GM12878 (cell line): ENCODE measurements around the gene MACROD2. TPM values are rescaled to one million over a fixed set of nuclear protein-coding genes. Genes with fewer than 3 reads are reported as not detected.
A peak's percentile ranks its signal among the peaks of the same experiment; 100 is the strongest.

Source experiments
- BCL11A ChIP-seq: IDR thresholded peaks from 2 replicates; pipeline ENCODE4 v1.6.1; 2011; ENCODE audit warnings: low read depth, low read length
- CBX3 ChIP-seq: fragments of 200-600 bp; sonication (generic); IDR thresholded peaks from 2 replicates; pipeline ENCODE4 v1.6.1; 2016; ENCODE audit warnings: low read depth, borderline replicate concordance
- CBX5 ChIP-seq: sonication (generic); IDR thresholded peaks from 2 replicates; pipeline ENCODE4 v1.6.1; 2016; ENCODE audit warnings: low read depth, moderate library complexity, mild to moderate bottlenecking, inconsistent platforms
- FOS ChIP-seq: IDR thresholded peaks from 3 replicates; pipeline ENCODE4 v1.6.1; 2011; ENCODE audit warnings: borderline replicate concordance; ENCODE audit not compliant: insufficient read length; ENCODE audit errors: extremely low read depth
- GABPA ChIP-seq: IDR thresholded peaks from 2 replicates; pipeline ENCODE4 v1.6.1; 2014; ENCODE audit warnings: antibody characterized with exemption, low read depth, mild to moderate bottlenecking, inconsistent platforms
- IRF4 ChIP-seq: IDR thresholded peaks from 2 replicates; pipeline ENCODE4 v1.6.1; 2011; ENCODE audit warnings: low read depth, low read length
- JUNB ChIP-seq: IDR thresholded peaks from 2 replicates; pipeline ENCODE4 v1.6.1; 2016; ENCODE audit warnings: antibody characterized with exemption, mild to moderate bottlenecking
- KAT2A ChIP-seq: conservative IDR thresholded peaks from 2 replicates; pipeline ENCODE4 v1.6.1; 2011; ENCODE audit warnings: low read depth, low read length; ENCODE audit not compliant: control insufficient read depth
- MEF2B ChIP-seq: fragments of 450-650 bp; IDR thresholded peaks from 2 replicates; pipeline ENCODE4 v1.6.1; 2018; ENCODE audit warnings: mild to moderate bottlenecking, moderate library complexity; ENCODE audit not compliant: partially characterized antibody, poor library complexity, severe bottlenecking
- NR2C1 ChIP-seq: fragments of 450-650 bp; IDR thresholded peaks from 2 replicates; pipeline ENCODE4 v1.6.1; 2017; ENCODE audit warnings: antibody characterized with exemption, mild to moderate bottlenecking, moderate library complexity
- SIX5 ChIP-seq: IDR thresholded peaks from 2 replicates; pipeline ENCODE4 v1.6.1; 2011; ENCODE audit warnings: mild to moderate bottlenecking, low read depth, low read length, moderate library complexity; ENCODE audit not compliant: severe bottlenecking
- SMAD5 ChIP-seq: IDR thresholded peaks from 2 replicates; pipeline ENCODE4 v1.6.1; 2016; ENCODE audit warnings: antibody characterized with exemption, low read depth
- SRF ChIP-seq, 2 experiments: IDR thresholded peaks; 2 replicates each; pipeline ENCODE4 v1.6.1; 2011; ENCODE audit warnings: low read depth in 2 of 2, low read length in 2 of 2, mild to moderate bottlenecking in 1 of 2, moderate library complexity in 1 of 2
- TBL1XR1 ChIP-seq: IDR thresholded peaks from 2 replicates; pipeline ENCODE4 v1.6.1; 2012; ENCODE audit warnings: low read depth, low read length, improper control_type of control experiment
- polyA plus RNA-seq, 11 experiments: library from polyadenylated mRNA; depleted of rRNA in 4 of 11; unstranded in 6 of 11; stranded (reverse) in 5 of 11; fragments of >200 nt; fragmentation: Nextera tagmentation in 4 of 11; fragmentation: Illumina TruSeq in 1 of 11; extraction: Ambion mirVana in 4 of 11; extraction: Trizol in 1 of 11; gene quantifications; 1 replicate in 1 of 11; 2 replicates in 10 of 11; pipeline versions ENCODE4 v1.2.1 to v1.2.3, GENCODE V29; 2011 to 2016; ENCODE audit warnings: inconsistent platforms in 2 of 11, missing spikeins in 2 of 11, low read depth in 1 of 11
- total RNA-seq, 4 experiments: library from RNA; depleted of rRNA in 3 of 4; stranded (reverse); fragments of >200 nt in 3 of 4; fragmentation: Illumina TruSeq in 1 of 4; extraction: Trizol in 1 of 4; gene quantifications; 2 replicates each; pipeline versions ENCODE4 v1.2.1 to v1.2.3, GENCODE V29; 2013 to 2021
- TF ChIP-seq, protein P1 (sequence below): fragments of 450-650 bp; IDR thresholded peaks from 2 replicates; pipeline ENCODE4 v1.6.1; 2016; ENCODE audit warnings: mild to moderate bottlenecking
- TF ChIP-seq, protein P2 (sequence below): fragments of 450-650 bp; IDR thresholded peaks from 2 replicates; pipeline ENCODE4 v1.6.1; 2018; ENCODE audit warnings: mild to moderate bottlenecking, low read depth, moderate library complexity; ENCODE audit not compliant: partially characterized antibody
- TF ChIP-seq, protein P3 (sequence below): IDR thresholded peaks from 2 replicates; pipeline ENCODE4 v1.6.1; 2012; ENCODE audit warnings: low read depth, low read length, improper control_type of control experiment
- TF ChIP-seq, protein P4 (sequence below): IDR thresholded peaks from 2 replicates; pipeline ENCODE4 v1.6.1; 2011; ENCODE audit warnings: mild to moderate bottlenecking, low read depth, low read length, moderate library complexity; ENCODE audit not compliant: insufficient replicate concordance
- TF ChIP-seq, protein P5 (sequence below): fragments of 450-650 bp; IDR thresholded peaks from 2 replicates; pipeline ENCODE4 v1.6.1; 2017; ENCODE audit warnings: mild to moderate bottlenecking
- TF ChIP-seq, protein P6 (sequence below), 3 experiments: IDR thresholded peaks in 2 of 3; conservative IDR thresholded peaks in 1 of 3; 2 replicates each; pipeline ENCODE4 v1.5.1; 2011; ENCODE audit warnings: low read depth in 3 of 3, low read length in 3 of 3, mild to moderate bottlenecking in 3 of 3, control low read depth in 2 of 3, moderate library complexity in 2 of 3, inconsistent platforms in 1 of 3, mixed read lengths in 1 of 3; ENCODE audit not compliant: control insufficient read depth in 2 of 3, insufficient read depth in 1 of 3; ENCODE audit errors: extremely low read depth in 1 of 3

MACROD2 gene
- total and polyA plus RNA-seq, 10 of the 15 experiments (the other 5 are each of a cell fraction or from before 2014, with no cell fraction given): 1.1 to 21.5 (median 2.2) TPM

DNA sequence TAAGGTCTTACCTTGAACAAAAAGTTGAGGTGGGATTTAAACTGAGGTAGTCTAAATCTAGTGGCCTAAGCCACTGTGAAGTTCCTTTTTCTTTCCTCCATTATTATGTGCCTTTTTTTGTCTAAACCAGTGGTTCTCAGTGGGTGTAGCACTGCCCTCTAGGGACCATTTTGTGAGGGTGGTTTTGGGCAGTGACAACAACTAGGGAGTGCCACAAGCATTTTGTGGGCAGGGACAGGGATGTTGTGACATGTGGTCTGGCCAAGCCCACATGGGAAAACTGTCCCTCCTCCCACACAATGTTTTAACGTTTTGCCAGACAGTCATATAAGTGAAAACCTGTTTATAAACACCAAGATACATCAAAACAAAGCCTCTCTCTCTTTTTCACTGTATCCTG is 1241.5 kb downstream of the MACROD2 start (continued):
- TF ChIP-seq, protein P1, sequence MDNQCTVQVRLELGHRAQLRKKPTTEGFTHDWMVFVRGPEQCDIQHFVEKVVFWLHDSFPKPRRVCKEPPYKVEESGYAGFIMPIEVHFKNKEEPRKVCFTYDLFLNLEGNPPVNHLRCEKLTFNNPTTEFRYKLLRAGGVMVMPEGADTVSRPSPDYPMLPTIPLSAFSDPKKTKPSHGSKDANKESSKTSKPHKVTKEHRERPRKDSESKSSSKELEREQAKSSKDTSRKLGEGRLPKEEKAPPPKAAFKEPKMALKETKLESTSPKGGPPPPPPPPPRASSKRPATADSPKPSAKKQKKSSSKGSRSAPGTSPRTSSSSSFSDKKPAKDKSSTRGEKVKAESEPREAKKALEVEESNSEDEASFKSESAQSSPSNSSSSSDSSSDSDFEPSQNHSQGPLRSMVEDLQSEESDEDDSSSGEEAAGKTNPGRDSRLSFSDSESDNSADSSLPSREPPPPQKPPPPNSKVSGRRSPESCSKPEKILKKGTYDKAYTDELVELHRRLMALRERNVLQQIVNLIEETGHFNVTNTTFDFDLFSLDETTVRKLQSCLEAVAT: no peak
- TF ChIP-seq BCL11A (no peak), FOS (no peak), KAT2A (no peak), SMAD5 (no peak), CBX3 (no peak), CBX5 (no peak), NR2C1 (no peak), SRF (IDR thresholded peaks at IDR 0.05; ENCODE audit: low read depth in 2 of 2, low read length in 2 of 2) (no peak), MEF2B (no peak), GABPA (no peak), IRF4 (no peak), SIX5 (no peak), TBL1XR1 (no peak), JUNB (no peak)
- TF ChIP-seq, protein P2, sequence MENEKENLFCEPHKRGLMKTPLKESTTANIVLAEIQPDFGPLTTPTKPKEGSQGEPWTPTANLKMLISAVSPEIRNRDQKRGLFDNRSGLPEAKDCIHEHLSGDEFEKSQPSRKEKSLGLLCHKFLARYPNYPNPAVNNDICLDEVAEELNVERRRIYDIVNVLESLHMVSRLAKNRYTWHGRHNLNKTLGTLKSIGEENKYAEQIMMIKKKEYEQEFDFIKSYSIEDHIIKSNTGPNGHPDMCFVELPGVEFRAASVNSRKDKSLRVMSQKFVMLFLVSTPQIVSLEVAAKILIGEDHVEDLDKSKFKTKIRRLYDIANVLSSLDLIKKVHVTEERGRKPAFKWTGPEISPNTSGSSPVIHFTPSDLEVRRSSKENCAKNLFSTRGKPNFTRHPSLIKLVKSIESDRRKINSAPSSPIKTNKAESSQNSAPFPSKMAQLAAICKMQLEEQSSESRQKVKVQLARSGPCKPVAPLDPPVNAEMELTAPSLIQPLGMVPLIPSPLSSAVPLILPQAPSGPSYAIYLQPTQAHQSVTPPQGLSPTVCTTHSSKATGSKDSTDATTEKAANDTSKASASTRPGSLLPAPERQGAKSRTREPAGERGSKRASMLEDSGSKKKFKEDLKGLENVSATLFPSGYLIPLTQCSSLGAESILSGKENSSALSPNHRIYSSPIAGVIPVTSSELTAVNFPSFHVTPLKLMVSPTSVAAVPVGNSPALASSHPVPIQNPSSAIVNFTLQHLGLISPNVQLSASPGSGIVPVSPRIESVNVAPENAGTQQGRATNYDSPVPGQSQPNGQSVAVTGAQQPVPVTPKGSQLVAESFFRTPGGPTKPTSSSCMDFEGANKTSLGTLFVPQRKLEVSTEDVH: no peak
- TF ChIP-seq, protein P3, sequence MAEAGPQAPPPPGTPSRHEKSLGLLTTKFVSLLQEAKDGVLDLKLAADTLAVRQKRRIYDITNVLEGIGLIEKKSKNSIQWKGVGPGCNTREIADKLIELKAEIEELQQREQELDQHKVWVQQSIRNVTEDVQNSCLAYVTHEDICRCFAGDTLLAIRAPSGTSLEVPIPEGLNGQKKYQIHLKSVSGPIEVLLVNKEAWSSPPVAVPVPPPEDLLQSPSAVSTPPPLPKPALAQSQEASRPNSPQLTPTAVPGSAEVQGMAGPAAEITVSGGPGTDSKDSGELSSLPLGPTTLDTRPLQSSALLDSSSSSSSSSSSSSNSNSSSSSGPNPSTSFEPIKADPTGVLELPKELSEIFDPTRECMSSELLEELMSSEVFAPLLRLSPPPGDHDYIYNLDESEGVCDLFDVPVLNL: no peak
- TF ChIP-seq, protein P4, sequence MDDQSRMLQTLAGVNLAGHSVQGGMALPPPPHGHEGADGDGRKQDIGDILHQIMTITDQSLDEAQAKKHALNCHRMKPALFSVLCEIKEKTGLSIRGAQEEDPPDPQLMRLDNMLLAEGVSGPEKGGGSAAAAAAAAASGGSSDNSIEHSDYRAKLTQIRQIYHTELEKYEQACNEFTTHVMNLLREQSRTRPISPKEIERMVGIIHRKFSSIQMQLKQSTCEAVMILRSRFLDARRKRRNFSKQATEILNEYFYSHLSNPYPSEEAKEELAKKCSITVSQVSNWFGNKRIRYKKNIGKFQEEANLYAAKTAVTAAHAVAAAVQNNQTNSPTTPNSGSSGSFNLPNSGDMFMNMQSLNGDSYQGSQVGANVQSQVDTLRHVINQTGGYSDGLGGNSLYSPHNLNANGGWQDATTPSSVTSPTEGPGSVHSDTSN: no peak
- TF ChIP-seq, protein P5, sequence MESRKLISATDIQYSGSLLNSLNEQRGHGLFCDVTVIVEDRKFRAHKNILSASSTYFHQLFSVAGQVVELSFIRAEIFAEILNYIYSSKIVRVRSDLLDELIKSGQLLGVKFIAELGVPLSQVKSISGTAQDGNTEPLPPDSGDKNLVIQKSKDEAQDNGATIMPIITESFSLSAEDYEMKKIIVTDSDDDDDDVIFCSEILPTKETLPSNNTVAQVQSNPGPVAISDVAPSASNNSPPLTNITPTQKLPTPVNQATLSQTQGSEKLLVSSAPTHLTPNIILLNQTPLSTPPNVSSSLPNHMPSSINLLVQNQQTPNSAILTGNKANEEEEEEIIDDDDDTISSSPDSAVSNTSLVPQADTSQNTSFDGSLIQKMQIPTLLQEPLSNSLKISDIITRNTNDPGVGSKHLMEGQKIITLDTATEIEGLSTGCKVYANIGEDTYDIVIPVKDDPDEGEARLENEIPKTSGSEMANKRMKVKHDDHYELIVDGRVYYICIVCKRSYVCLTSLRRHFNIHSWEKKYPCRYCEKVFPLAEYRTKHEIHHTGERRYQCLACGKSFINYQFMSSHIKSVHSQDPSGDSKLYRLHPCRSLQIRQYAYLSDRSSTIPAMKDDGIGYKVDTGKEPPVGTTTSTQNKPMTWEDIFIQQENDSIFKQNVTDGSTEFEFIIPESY: no peak
- TF ChIP-seq, protein P6, sequence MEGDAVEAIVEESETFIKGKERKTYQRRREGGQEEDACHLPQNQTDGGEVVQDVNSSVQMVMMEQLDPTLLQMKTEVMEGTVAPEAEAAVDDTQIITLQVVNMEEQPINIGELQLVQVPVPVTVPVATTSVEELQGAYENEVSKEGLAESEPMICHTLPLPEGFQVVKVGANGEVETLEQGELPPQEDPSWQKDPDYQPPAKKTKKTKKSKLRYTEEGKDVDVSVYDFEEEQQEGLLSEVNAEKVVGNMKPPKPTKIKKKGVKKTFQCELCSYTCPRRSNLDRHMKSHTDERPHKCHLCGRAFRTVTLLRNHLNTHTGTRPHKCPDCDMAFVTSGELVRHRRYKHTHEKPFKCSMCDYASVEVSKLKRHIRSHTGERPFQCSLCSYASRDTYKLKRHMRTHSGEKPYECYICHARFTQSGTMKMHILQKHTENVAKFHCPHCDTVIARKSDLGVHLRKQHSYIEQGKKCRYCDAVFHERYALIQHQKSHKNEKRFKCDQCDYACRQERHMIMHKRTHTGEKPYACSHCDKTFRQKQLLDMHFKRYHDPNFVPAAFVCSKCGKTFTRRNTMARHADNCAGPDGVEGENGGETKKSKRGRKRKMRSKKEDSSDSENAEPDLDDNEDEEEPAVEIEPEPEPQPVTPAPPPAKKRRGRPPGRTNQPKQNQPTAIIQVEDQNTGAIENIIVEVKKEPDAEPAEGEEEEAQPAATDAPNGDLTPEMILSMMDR (IDR thresholded peaks at IDR 0.05 in 2 of 3, conservative IDR thresholded peaks at IDR 0.05 in 1 of 3; ENCODE audit: control insufficient read depth in 2 of 3, extremely low read depth in 1 of 3, insufficient read depth in 1 of 3, low read depth in 3 of 3, low read length in 3 of 3): peak; percentile 56 to 66 (median 61)
